ENCODE data around the gene MYH9.

The MYH9 gene

GRCh38 chr22:36329254-36330078 is 58.3 kb downstream of the MYH9 start:
- TF ChIP-seq CTCF (conservative IDR thresholded peaks at IDR 0.05; ENCODE audit: low read depth), result no peak
- peak; percentile 80 for DNase-seq (ENCODE audit: low spot score)
- peak overlapping the region; percentile 100 for H3K27ac ChIP-seq
- CTCF ChIA-PET, result interaction anchor here (1.0 kb wide), 1 partner anchor 29 kb away, joined by 4 read pairs; no protein-coding TSS in a partner anchor
- POLR2A ChIA-PET (ENCODE audit: low non-redundant PET), result no interaction called here

GRCh38 chr22:36328635-36329253 is 59.0 kb downstream of the MYH9 start:
- peak overlapping the region; percentile 100 for H3K27ac ChIP-seq
- DNase-seq (ENCODE audit: low spot score), result no peak
- CTCF ChIA-PET, result interaction anchor here (1.0 kb wide), 1 partner anchor 28 kb away, joined by 4 read pairs; no protein-coding TSS in a partner anchor
- TF ChIP-seq CTCF (conservative IDR thresholded peaks at IDR 0.05; ENCODE audit: low read depth), result no peak
- POLR2A ChIA-PET (ENCODE audit: low non-redundant PET), result no interaction called here

- TF ChIP-seq CTCF (conservative IDR thresholded peaks at IDR 0.05; ENCODE audit: low read depth), result no peak
- peak overlapping the region; percentile 100 for H3K27ac ChIP-seq
- CTCF ChIA-PET, result interaction anchor here (0.6 to 1.0 kb wide), 3 partner anchors 27 to 262 kb away, joined by 3 to 4 read pairs (median 3); no protein-coding TSS in a partner anchor
- no peak for DNase-seq (ENCODE audit: low spot score)
- POLR2A ChIA-PET (ENCODE audit: low non-redundant PET), result interaction anchor here (0.8 kb wide), 1 partner anchor 60 kb away, joined by 3 read pairs; the partner anchor contains the start of gene MYH9
These were observed 59.7 kb downstream of the MYH9 start for GRCh38 chr22:36327922-36328551.

GRCh38 chr22:36326178-36327161 is 61.3 kb downstream of the MYH9 start:
- no peak for TF ChIP-seq CTCF (conservative IDR thresholded peaks at IDR 0.05; ENCODE audit: low read depth)
- POLR2A ChIA-PET (ENCODE audit: low non-redundant PET), result no interaction called here
- H3K27ac ChIP-seq, result peak overlapping the region; percentile 100
- no peak for DNase-seq (ENCODE audit: low spot score)
- CTCF ChIA-PET, result interaction anchor here (0.7 to 2.0 kb wide), 2 partner anchors 26 to 144 kb away, joined by 3 to 7 read pairs; no protein-coding TSS in a partner anchor

GRCh38 chr22:36325154-36326031 is 62.4 kb downstream of the MYH9 start:
- POLR2A ChIA-PET (ENCODE audit: low non-redundant PET), result no interaction called here
- no peak for TF ChIP-seq CTCF (conservative IDR thresholded peaks at IDR 0.05; ENCODE audit: low read depth)
- peak; percentile 65 for DNase-seq (ENCODE audit: low spot score)
- CTCF ChIA-PET, result interaction anchor here (0.7 to 2.0 kb wide), 2 partner anchors 24 to 145 kb away, joined by 3 to 7 read pairs; no protein-coding TSS in a partner anchor
- H3K27ac ChIP-seq, result peak overlapping the region; percentile 100
